ENCODE data around the gene C10orf90.

The C10orf90 gene

GRCh38 chr10:126538439-126539135, 131.9 kb downstream of the C10orf90 start:
- DNase-seq (ENCODE audit: low read depth in 3 of 3), result no peak

DNA sequence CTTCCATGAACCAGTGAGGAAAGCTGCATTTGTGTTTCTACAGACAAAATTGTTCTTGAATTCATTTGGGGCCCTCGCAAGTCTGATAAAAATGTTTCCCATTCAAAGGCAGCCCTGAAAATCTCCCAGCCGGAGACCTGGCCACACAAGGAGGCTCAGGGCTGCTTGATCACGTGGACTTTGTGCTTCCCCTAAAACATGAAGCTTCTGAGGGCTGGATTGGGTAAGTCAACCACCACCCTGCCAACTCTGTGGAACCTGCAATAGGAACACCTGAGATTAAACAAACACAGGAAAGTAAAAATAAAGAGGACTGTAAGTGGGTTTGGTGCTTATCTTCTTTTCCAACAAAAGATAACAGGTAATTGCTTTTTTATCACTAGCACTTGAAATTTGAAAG, 133.8 kb downstream of the C10orf90 start:
- no peak for DNase-seq (ENCODE audit: low read depth in 3 of 3)

GRCh38 chr10:126536148-126536547, 134.3 kb downstream of the C10orf90 start:
- no peak for DNase-seq (ENCODE audit: low read depth in 3 of 3)

DNA sequence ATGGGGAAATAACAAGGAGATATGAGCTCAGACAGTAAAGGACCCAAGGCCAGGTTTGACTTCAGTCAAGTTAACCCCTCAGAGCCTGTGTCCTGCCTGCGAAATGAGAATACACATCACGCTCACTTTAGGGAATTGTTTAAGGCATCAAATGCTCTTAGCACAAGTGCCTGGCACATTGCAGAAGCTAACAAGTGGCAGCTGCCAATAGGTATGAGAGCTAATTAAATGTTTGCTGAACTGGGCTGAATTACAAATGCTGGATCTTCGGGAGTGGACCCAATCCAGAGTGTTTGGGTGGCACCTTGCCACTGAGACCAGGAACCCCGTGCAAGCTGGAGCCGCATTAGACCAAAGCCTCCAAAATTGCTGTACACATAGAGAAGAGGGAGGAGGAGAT, 136.8 kb downstream of the C10orf90 start:
- no peak for DNase-seq (ENCODE audit: low read depth in 3 of 3)

DNA sequence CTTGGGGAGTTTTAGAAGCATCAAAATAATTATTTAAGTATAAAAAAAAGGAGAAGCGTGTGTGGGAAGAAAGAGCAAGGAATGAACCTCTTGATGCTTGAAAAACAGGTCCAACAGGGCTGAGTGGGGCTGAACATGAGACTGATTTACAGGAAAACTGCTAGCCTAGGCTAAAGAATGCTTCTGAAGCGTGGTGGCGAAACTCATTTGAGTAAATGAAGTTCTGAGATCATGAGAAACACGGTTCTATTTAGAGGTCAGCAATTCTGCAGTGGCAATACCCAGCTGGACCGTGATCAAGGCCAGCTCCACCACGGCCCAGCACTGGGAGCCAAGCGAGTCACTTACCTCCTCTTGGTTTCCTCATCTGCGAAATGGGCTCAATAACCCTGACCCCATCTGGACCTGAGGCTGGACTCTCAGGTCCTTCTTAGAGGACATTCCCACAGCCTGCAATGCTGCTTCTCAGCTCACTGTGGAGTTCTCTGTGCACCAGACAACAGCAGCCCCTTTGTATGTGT, 142.1 kb downstream of the C10orf90 start:
- DNase-seq (ENCODE audit: low read depth in 3 of 3), result no peak

GRCh38 chr10:126527645-126528314, 142.7 kb downstream of the C10orf90 start:
- DNase-seq (ENCODE audit: low read depth in 3 of 3), result no peak

GRCh38 chr10:126525326-126525725, 145.2 kb downstream of the C10orf90 start:
- no peak for DNase-seq (ENCODE audit: low read depth in 3 of 3)

- no peak for DNase-seq (ENCODE audit: low read depth in 3 of 3)
Observed at GRCh38 chr10:126524526-126524925, 146.0 kb downstream of the C10orf90 start.

- no peak for DNase-seq (ENCODE audit: low read depth in 3 of 3)
Observed at GRCh38 chr10:126523071-126523470, 147.4 kb downstream of the C10orf90 start.

- DNase-seq (ENCODE audit: low read depth in 3 of 3), result no peak
Observed at GRCh38 chr10:126521399-126521798, 149.1 kb downstream of the C10orf90 start.

- no peak for DNase-seq (ENCODE audit: low read depth in 3 of 3)
Observed at GRCh38 chr10:126520751-126521317, 149.7 kb downstream of the C10orf90 start.

DNA sequence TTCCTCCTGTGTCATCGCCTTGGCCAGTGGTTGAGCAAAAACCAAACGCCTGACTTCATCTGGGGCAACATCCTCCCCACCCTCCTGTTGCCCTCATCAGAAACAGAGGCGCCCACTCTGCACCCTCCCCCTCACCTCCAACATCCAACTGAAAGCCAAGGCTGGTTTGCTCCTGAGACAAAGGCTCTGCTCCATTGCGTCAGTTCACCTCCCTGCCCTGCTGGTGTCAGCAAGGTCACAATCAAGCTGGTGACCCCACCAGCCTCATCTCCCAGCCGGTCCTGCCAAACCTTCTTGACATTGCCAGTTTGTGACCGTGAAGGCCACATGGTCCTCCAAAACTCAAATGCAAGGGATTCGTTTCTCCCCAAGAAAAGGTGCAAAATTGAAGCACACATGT, 150.5 kb downstream of the C10orf90 start:
- no peak for DNase-seq (ENCODE audit: low read depth in 3 of 3)

DNA sequence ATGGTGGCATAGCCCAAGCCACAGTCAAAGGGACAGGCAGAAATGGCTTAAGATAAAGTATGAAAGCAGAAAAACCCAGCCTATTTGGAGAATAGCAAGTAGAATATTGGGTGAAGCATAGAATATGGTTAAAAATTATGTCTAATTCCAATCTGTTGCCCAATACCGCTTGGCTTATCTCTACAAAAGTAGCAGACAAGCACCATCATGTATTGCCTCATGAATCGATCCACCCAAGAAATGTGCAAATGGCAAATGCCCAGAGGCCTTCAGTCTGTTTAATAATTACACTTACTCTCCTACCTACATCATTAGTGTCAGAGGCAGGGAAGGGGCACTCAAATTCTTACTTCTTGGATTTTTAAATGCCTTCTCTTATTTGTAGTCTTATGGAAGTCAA, 151.3 kb downstream of the C10orf90 start:
- DNase-seq (ENCODE audit: low read depth in 3 of 3), result no peak

GRCh38 chr10:126518218-126519080, 152.0 kb downstream of the C10orf90 start:
- no peak for DNase-seq (ENCODE audit: low read depth in 3 of 3)

GRCh38 chr10:126516515-126516914, 154.0 kb downstream of the C10orf90 start:
- DNase-seq (ENCODE audit: low read depth in 3 of 3), result no peak

- no peak for DNase-seq (ENCODE audit: low read depth in 3 of 3)
Observed at GRCh38 chr10:126511917-126512479, 158.5 kb downstream of the C10orf90 start.

DNA sequence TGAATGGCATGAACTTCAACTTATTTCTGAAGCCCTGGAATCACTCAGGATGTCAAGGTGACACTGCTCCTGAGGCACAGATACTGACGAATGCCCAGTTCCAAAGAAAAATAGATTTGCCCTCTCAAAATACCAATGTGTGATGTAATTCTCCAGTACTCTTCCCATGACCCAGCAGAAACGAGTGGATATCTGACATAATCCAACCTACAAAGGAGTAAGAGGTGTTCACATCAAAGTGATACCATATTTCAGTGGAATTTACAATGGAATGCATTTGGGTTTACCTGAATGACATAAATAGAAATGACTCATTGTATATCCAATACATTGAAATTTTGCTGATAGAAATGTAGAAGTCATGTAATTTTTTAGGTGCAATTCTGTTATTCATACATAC, 161.3 kb downstream of the C10orf90 start:
- DNase-seq (ENCODE audit: low read depth in 3 of 3), result no peak

- DNase-seq (ENCODE audit: low read depth in 3 of 3), result no peak
Observed at GRCh38 chr10:126508535-126509040, 161.9 kb downstream of the C10orf90 start.

DNA sequence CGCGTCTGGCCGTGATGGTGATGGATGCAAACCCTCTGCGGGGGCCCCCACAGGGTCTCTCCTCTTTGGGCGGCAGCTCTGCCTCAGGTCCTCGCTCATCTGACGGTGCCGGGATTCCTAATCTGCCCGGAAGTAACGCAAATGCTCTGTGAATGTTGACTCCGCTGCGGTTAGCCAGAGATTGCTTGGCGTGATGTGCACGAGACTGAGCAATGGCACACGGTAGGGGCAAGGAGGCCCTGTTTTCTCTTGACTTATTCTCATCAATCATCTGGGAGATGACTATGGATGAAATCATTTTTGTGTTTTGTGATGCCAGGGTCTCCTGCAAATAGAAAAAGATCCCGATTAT, 165.8 kb downstream of the C10orf90 start:
- DNase-seq (ENCODE audit: low read depth in 3 of 3), result no peak

GRCh38 chr10:126504063-126504760, 166.3 kb downstream of the C10orf90 start:
- no peak for DNase-seq (ENCODE audit: low read depth in 3 of 3)
